Ishikawa (cell line): ENCODE data around the gene TSPYL4.
A peak's percentile ranks its signal among the peaks of the same experiment; 100 is the strongest.

Experiments
- CEBPB ChIP-seq: IDR thresholded peaks from 2 replicates; pipeline ENCODE4 v1.6.1; 2012
- CREB1 ChIP-seq: IDR thresholded peaks from 2 replicates; pipeline ENCODE4 v1.6.1; 2012; ENCODE audit warnings: low read depth
- EGR1 ChIP-seq: IDR thresholded peaks from 2 replicates; pipeline ENCODE4 v1.6.1; 2012
- EP300 ChIP-seq: IDR thresholded peaks from 2 replicates; pipeline ENCODE4 v1.6.1; 2012; ENCODE audit warnings: borderline replicate concordance
- FOXM1 ChIP-seq: IDR thresholded peaks from 2 replicates; pipeline ENCODE4 v1.6.1; 2012; ENCODE audit warnings: low read depth, borderline replicate concordance
- NFIC ChIP-seq: IDR thresholded peaks from 2 replicates; pipeline ENCODE4 v1.6.1; 2012
- RAD21 ChIP-seq: IDR thresholded peaks from 2 replicates; pipeline ENCODE4 v1.6.1; 2012; ENCODE audit warnings: low read depth
- TAF1 ChIP-seq: IDR thresholded peaks from 2 replicates; pipeline ENCODE4 v1.6.1; 2012; ENCODE audit warnings: low read depth, mild to moderate bottlenecking
- TCF12 ChIP-seq: IDR thresholded peaks from 2 replicates; pipeline ENCODE4 v1.6.1; 2012; ENCODE audit warnings: low read depth
- TEAD4 ChIP-seq: IDR thresholded peaks from 2 replicates; pipeline ENCODE4 v1.6.1; 2012
- YY1 ChIP-seq: IDR thresholded peaks from 2 replicates; pipeline ENCODE4 v1.6.1; 2012; ENCODE audit warnings: low read depth
- ZBTB7A ChIP-seq: IDR thresholded peaks from 2 replicates; pipeline ENCODE4 v1.6.1; 2012; ENCODE audit warnings: low read depth
- TF ChIP-seq, protein P1 (sequence below): IDR thresholded peaks from 2 replicates; pipeline ENCODE4 v1.6.1; 2012
- TF ChIP-seq, protein P2 (sequence below): IDR thresholded peaks from 2 replicates; pipeline ENCODE4 v1.6.1; 2012; ENCODE audit warnings: low read depth, mild to moderate bottlenecking
- TF ChIP-seq, protein P3 (sequence below): IDR thresholded peaks from 2 replicates; pipeline ENCODE4 v1.6.1; 2012

The TSPYL4 gene

DNA sequence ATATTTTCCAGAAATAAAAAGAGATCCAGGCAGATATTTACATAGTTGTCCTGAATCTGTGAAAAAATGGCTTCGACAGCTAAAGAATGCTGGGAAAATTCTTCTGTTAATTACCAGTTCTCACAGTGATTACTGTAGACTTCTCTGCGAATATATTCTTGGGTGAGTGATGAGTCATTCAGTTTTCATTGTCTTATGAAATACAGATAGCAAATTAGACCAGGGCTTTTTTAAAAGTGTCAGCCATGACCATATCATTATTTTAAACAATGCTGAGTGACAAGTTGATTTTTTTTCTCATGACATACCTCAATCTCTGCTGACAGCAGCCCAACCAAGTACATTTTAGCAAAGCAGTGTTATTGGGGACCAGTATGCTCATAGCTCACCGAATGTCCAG is 32.8 kb downstream of the TSPYL4 start:
- TF ChIP-seq FOXM1 (no peak), NFIC (no peak), TEAD4 (no peak), EGR1 (no peak), CREB1 (no peak), EP300 (no peak), TAF1 (no peak), ZBTB7A (no peak), YY1 (no peak), RAD21 (no peak), CEBPB (no peak), TCF12 (no peak)
- TF ChIP-seq, protein P1, sequence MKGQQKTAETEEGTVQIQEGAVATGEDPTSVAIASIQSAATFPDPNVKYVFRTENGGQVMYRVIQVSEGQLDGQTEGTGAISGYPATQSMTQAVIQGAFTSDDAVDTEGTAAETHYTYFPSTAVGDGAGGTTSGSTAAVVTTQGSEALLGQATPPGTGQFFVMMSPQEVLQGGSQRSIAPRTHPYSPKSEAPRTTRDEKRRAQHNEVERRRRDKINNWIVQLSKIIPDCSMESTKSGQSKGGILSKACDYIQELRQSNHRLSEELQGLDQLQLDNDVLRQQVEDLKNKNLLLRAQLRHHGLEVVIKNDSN: no peak
- TF ChIP-seq, protein P2, sequence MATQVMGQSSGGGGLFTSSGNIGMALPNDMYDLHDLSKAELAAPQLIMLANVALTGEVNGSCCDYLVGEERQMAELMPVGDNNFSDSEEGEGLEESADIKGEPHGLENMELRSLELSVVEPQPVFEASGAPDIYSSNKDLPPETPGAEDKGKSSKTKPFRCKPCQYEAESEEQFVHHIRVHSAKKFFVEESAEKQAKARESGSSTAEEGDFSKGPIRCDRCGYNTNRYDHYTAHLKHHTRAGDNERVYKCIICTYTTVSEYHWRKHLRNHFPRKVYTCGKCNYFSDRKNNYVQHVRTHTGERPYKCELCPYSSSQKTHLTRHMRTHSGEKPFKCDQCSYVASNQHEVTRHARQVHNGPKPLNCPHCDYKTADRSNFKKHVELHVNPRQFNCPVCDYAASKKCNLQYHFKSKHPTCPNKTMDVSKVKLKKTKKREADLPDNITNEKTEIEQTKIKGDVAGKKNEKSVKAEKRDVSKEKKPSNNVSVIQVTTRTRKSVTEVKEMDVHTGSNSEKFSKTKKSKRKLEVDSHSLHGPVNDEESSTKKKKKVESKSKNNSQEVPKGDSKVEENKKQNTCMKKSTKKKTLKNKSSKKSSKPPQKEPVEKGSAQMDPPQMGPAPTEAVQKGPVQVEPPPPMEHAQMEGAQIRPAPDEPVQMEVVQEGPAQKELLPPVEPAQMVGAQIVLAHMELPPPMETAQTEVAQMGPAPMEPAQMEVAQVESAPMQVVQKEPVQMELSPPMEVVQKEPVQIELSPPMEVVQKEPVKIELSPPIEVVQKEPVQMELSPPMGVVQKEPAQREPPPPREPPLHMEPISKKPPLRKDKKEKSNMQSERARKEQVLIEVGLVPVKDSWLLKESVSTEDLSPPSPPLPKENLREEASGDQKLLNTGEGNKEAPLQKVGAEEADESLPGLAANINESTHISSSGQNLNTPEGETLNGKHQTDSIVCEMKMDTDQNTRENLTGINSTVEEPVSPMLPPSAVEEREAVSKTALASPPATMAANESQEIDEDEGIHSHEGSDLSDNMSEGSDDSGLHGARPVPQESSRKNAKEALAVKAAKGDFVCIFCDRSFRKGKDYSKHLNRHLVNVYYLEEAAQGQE: no peak
- TF ChIP-seq, protein P3, sequence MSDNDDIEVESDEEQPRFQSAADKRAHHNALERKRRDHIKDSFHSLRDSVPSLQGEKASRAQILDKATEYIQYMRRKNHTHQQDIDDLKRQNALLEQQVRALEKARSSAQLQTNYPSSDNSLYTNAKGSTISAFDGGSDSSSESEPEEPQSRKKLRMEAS: no peak

DNA sequence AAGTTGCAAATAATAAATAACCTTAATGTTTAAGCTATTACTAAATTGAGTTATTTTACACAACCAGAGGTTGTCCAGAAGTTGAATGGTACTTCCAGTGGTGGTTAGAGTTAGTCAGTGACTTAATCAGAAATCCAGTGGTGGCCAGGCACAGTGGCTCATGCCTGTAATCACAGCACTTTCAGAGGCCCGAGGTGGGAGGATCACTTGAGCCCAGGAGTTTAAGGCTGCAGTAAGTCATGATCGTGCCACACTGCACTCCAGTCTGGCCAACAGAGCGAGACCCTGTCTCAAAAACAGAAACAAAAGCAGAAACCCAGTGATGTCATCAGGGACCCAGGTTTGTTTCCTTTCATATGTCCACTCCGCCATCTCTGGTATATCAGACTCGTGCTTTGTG is 35.0 kb downstream of the TSPYL4 start:
- TF ChIP-seq FOXM1: no peak
- TF ChIP-seq, protein P3: no peak
- no peak for TF ChIP-seq RAD21
- TF ChIP-seq, protein P2: no peak
- TF ChIP-seq TEAD4: no peak
- no peak for TF ChIP-seq EGR1
- no peak for TF ChIP-seq TCF12
- no peak for TF ChIP-seq YY1
- TF ChIP-seq, protein P1: no peak
- no peak for TF ChIP-seq CREB1
- TF ChIP-seq EP300: no peak
- no peak for TF ChIP-seq ZBTB7A
- no peak for TF ChIP-seq CEBPB
- TF ChIP-seq NFIC: no peak
- TF ChIP-seq TAF1: no peak

DNA sequence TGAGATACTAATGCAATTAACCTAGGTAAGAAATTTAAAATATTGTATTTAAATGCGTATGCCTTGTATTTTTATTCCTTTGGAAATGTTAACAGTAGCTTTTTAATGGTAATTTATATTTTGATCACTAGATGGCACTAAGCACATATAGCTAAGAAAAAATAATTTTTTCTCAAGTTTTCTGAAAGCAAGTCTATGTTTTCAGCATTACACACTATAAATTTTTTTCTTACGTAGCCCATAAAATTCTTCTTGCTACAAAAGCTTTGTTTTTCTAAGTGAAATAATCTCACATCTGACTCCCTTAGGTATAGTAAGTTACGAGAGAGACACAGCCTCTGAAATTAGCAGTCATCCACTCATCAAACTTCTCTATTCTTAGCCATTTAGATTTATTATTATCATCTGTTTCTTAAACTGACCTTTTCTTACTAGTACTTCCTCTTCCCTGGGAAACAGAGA is 35.7 kb downstream of the TSPYL4 start:
- TF ChIP-seq ZBTB7A: no peak
- TF ChIP-seq RAD21: peak; percentile 28; the same call in 1 of the 2 replicates
- TF ChIP-seq NFIC: no peak

DNA sequence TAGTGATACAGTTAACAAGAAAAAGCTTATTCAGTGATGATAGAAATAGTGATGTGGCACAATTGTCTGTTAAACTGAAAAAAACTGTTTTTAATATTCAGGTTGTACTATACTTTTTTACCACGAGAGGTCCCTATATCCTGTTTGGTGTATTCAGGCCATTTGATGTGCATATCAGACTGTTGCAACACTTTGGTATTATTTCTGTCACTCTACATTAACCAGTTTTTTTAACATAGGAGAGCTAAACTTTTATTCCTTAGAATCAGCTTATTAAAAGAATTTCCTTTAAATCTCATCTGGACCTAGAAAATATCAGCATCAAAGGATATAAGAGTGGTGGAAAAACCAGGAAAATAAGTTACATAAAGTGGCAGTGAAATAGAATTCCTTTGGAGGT is 36.8 kb downstream of the TSPYL4 start:
- TF ChIP-seq TCF12 (no peak), ZBTB7A (no peak), CREB1 (no peak), RAD21 (0 out of 2 replicates have a peak, but pooled peaks have one; percentile 26), CEBPB (peak; percentile 81), TAF1 (no peak)
- TF ChIP-seq, protein P1: no peak

DNA sequence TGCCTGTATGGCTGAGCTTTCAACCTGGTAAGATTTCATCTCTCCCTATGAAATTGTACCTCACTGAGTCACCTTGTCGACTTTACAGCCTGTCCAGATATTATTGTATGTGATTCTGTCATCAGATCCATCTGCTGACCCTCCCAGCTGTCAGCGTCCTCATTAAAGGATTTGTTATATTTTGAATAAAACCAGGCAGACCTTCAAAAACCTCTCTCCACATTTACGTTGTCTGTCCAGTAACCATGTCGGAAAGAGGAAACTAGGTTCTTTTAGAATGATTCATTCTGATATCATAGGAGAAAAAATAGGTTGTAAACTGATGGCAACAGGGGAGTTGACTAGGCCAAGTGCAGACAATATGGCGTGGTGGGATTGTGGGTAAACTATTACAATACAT is 38.5 kb downstream of the TSPYL4 start:
- no peak for TF ChIP-seq TCF12
- TF ChIP-seq ZBTB7A: no peak
- TF ChIP-seq EP300: no peak
- TF ChIP-seq YY1: no peak
- TF ChIP-seq, protein P1: no peak
- no peak for TF ChIP-seq TAF1
- TF ChIP-seq RAD21: no peak
- no peak for TF ChIP-seq TEAD4
- TF ChIP-seq EGR1: no peak
- TF ChIP-seq, protein P2: no peak
- TF ChIP-seq FOXM1: no peak
- TF ChIP-seq, protein P3: no peak
- no peak for TF ChIP-seq NFIC
- TF ChIP-seq CEBPB: no peak
- TF ChIP-seq CREB1: no peak
